Measurements from ENCODE around the gene TTLL9. TPM values are rescaled to one million over a fixed set of nuclear protein-coding genes. Genes with fewer than 3 reads are reported as not detected.

Gene TTLL9
- total and polyA plus RNA-seq, 8 donors, result 0.15 to 0.43 (median 0.18) TPM; not detected in 5

- no peak overlapping the region for H3K27ac ChIP-seq
- no peaks in the 10 kb centered on the region for H3K36me3 ChIP-seq
- no peak for DNase-seq
- intact Hi-C loops (cut with DNase I; ENCODE audit: low total_unique reads), result no loop called here
- WGBS, 5 donors, result 92 to 98% (median 95%) methylated on average over 5 of the region's 5 CpGs
- no peaks in the 10 kb centered on the region for H3K9me3 ChIP-seq
- peaks cover 0 to 71% (median 14%) of the 10 kb centered on the region in 3 donors for H3K27me3 ChIP-seq
- peaks cover 11 to 20% (median 19%) of the 10 kb centered on the region in 4 donors for H3K4me1 ChIP-seq
- no peak for TF ChIP-seq POLR2A (IDR thresholded peaks at IDR 0.05)
- TF ChIP-seq POLR2AphosphoS5 (IDR thresholded peaks at IDR 0.05), result no peak
- H3K4me3 ChIP-seq, result no peak overlapping the region
Observed at GRCh38 chr20:31859266-31859997, 11.0 kb upstream of the TTLL9 start.

GRCh38 chr20:31859998-31860380 lies 10.4 kb upstream of the TTLL9 start:
- peaks cover 11 to 20% (median 19%) of the 10 kb centered on the region in 4 donors for H3K4me1 ChIP-seq
- H3K27me3 ChIP-seq, result peaks cover 0 to 69% (median 14%) of the 10 kb centered on the region in 3 donors
- no peak for DNase-seq
- 46 to 59% (median 54%) methylated on average over 7 of the region's 7 CpGs for WGBS, 5 donors
- no peak overlapping the region for H3K27ac ChIP-seq
- TF ChIP-seq CTCF (IDR thresholded peaks at IDR 0.05) (no peak), EP300 (IDR thresholded peaks at IDR 0.05) (no peak), POLR2AphosphoS5 (IDR thresholded peaks at IDR 0.05) (no peak), POLR2A (IDR thresholded peaks at IDR 0.05) (no peak)
- intact Hi-C loops (cut with DNase I; ENCODE audit: low total_unique reads), result no loop called here
- no peaks in the 10 kb centered on the region for H3K36me3 ChIP-seq
- no peak overlapping the region for H3K4me3 ChIP-seq
- no peaks in the 10 kb centered on the region for H3K9me3 ChIP-seq

GRCh38 chr20:31860390-31861134 lies 9.9 kb upstream of the TTLL9 start:
- Histone ChIP-seq H3K36me3 (no peaks in the 10 kb centered on the region), H3K4me3 (peak overlapping the region; percentile 48 to 71 (median 54)), H3K27me3 (peaks cover 0 to 63% (median 14%) of the 10 kb centered on the region in 3 donors), H3K9me3 (no peaks in the 10 kb centered on the region), H3K4me1 (peaks cover 11 to 20% (median 19%) of the 10 kb centered on the region in 4 donors), H3K27ac (peak overlapping the region in 1 of 5 donors; percentile 32)
- WGBS, 5 donors, result 5 to 19% (median 10%) methylated on average over 15 of the region's 15 CpGs
- TF ChIP-seq CTCF (IDR thresholded peaks at IDR 0.05) (no peak), EP300 (IDR thresholded peaks at IDR 0.05) (no peak), POLR2AphosphoS5 (IDR thresholded peaks at IDR 0.05) (no peak), POLR2A (IDR thresholded peaks at IDR 0.05) (no peak)
- intact Hi-C loops (cut with DNase I; ENCODE audit: low total_unique reads), result no loop called here
- no peak for DNase-seq

- DNase-seq, result peak in 1 of 2 donors; percentile 64
- Histone ChIP-seq H3K4me1 (peaks cover 11 to 20% (median 19%) of the 10 kb centered on the region in 4 donors), H3K27ac (peak overlapping the region in 2 of 5 donors; percentile 25 to 32), H3K4me3 (peak overlapping the region; percentile 48 to 71 (median 54)), H3K36me3 (no peaks in the 10 kb centered on the region), H3K9me3 (no peaks in the 10 kb centered on the region), H3K27me3 (peaks cover 0 to 59% (median 14%) of the 10 kb centered on the region in 3 donors)
- TF ChIP-seq POLR2A (IDR thresholded peaks at IDR 0.05) (no peak), CTCF (IDR thresholded peaks at IDR 0.05) (no peak), EP300 (IDR thresholded peaks at IDR 0.05) (no peak), POLR2AphosphoS5 (IDR thresholded peaks at IDR 0.05) (no peak)
- WGBS, 5 donors, result 0 to 2% (median 1%) methylated on average over 9 to 20 of the region's 20 CpGs
- intact Hi-C loops (cut with DNase I; ENCODE audit: low total_unique reads), result no loop called here
Observed at GRCh38 chr20:31861135-31861384, 9.4 kb upstream of the TTLL9 start.

All from stomach (tissue), 9 donors.